ENCODE measurements around the gene CTSL.

The CTSL gene

DNA sequence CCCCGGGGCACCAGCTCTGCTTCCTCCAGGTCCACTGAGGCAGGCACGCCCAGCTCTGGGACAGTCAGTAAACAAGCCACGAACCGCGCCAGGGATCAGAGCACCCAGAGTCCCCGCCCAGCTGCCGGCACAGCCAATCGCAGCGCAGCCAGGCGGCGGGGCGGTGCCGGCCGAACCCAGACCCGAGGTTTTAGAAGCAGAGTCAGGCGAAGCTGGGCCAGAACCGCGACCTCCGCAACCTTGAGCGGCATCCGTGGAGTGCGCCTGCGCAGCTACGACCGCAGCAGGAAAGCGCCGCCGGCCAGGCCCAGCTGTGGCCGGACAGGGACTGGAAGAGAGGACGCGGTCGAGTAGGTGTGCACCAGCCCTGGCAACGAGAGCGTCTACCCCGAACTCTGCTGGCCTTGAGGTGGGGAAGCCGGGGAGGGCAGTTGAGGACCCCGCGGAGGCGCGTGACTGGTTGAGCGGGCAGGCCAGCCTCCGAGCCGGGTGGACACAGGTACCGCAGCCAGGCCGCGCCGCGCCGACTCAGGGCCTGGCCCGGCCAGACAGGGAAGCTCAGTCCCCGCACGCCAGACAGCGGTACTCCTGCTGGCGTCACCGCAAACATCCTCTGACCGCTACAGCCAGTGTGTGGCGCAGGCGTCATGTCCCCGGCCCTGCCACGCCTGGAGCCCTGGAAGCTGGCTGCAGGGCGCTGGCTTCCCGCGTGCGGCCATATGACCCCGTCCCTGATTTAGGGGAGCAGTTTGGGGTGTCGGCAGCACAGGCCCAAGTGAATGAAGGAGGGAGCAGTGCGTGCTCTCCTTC, at the start of gene CTSL:
CTSL (plus strand) TSS at position 220 of the 810 bp plus-strand sequence. CDS start 1,485 bp downstream, outside the sequence.
- no peaks in the 10 kb centered on the region for H3K9me3 Mint-ChIP-seq
- no peaks in the 10 kb centered on the region for H3K4me1 Mint-ChIP-seq
- H3K27ac Mint-ChIP-seq = no peak within 1 kb of the TSS
- peak; percentile 36 for ATAC-seq
- H3K4me3 Mint-ChIP-seq = peak within 1 kb of the TSS; percentile 59
- no peaks in the 10 kb centered on the region for H3K36me3 Mint-ChIP-seq
- no peak for DNase-seq (ENCODE audit: low spot score in 2 of 2)

DNA sequence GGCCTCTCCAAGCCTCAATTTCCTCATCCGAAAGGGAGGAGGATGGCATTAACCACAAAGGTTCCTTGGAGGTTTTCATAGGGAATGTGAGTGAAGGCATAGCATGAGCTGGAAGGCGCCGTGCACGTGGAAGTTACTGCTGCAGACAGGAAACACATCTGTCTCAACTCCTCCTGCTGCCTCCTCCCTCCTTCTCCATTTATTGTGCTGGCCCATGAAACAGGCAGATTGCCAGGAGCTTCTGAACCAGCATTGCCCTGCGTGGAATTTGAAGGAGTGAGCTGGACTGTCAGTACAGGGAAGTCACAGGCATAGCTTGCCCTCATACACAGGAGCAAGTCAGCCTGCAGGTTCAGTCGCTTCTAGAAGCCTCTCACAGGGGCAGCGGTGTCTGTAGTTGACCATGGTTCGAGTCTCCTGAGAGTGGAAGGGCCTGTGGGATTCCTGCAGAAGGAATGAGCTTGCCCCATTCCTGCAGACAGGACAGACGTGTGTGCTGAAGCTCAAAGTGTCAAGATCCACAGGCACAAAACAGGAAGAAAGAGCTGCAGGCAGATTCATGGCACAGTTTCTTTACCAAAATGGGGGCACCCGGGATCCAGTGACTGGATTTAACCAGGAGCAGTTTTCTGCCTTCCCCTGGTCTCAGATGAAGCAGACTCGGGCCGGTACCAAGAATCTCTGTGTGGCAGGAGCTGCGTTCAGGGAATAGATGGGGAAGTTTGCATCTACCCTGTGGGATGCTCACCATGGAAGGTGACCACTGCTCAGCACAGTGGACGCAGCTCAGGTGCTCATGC, 48.7 kb upstream of the CTSL start:
- H3K4me1 Mint-ChIP-seq = no peaks in the 10 kb centered on the region
- H3K36me3 Mint-ChIP-seq = no peaks in the 10 kb centered on the region
- DNase-seq (ENCODE audit: low spot score in 2 of 2) = no peak
- H3K9me3 Mint-ChIP-seq = no peaks in the 10 kb centered on the region
- H3K4me3 Mint-ChIP-seq = no peak overlapping the region
- no peak overlapping the region for H3K27ac Mint-ChIP-seq
- no peak for ATAC-seq

GRCh38 chr9:87677776-87678587, 47.9 kb upstream of the CTSL start:
- H3K9me3 Mint-ChIP-seq = no peaks in the 10 kb centered on the region
- H3K27ac Mint-ChIP-seq = no peak overlapping the region
- H3K36me3 Mint-ChIP-seq = no peaks in the 10 kb centered on the region
- H3K4me1 Mint-ChIP-seq = no peaks in the 10 kb centered on the region
- H3K4me3 Mint-ChIP-seq = no peak overlapping the region
- peak in 1 of 2 donors; percentile 2 for DNase-seq (ENCODE audit: low spot score in 2 of 2)
- ATAC-seq = no peak

DNA sequence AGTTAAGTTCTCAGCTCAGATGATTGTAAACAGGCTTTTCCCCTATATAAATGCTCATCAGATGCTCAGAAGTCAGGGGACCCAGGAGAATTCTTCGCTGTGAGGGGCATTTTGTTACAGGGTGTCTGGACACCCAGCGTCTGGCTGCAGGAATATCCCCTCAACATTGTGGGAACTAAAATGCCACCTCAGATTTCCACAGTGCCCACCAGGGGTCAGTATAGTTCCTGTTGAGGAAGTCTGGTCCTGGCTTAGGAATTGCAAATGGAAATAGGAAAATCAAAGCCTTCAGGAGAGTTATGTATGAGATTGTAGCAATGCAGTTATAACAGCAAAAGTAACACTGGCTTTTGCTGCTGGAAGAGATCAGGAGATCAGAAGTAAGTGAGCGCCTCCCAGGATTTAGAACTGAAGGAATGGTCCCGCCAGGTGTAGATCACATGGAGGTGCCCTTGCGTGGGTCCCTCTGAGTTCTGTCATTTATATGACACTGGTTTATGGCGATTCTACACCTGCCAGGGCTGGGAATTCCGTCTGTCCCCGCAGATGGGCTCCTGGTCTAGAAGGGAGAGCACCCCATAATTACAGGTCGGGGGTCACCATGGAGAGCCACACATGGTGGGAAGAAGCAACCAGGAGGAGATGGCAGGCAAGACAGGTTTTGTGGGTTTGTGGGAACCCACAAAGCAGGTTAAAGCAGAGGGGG, 47.1 kb upstream of the CTSL start:
- no peak overlapping the region for H3K27ac Mint-ChIP-seq
- DNase-seq (ENCODE audit: low spot score in 2 of 2) (peak in 1 of 2 donors; percentile 49), ATAC-seq (no peak)
- H3K4me1 Mint-ChIP-seq = no peaks in the 10 kb centered on the region
- H3K9me3 Mint-ChIP-seq = no peaks in the 10 kb centered on the region
- H3K36me3 Mint-ChIP-seq = no peaks in the 10 kb centered on the region
- H3K4me3 Mint-ChIP-seq = no peak overlapping the region

DNA sequence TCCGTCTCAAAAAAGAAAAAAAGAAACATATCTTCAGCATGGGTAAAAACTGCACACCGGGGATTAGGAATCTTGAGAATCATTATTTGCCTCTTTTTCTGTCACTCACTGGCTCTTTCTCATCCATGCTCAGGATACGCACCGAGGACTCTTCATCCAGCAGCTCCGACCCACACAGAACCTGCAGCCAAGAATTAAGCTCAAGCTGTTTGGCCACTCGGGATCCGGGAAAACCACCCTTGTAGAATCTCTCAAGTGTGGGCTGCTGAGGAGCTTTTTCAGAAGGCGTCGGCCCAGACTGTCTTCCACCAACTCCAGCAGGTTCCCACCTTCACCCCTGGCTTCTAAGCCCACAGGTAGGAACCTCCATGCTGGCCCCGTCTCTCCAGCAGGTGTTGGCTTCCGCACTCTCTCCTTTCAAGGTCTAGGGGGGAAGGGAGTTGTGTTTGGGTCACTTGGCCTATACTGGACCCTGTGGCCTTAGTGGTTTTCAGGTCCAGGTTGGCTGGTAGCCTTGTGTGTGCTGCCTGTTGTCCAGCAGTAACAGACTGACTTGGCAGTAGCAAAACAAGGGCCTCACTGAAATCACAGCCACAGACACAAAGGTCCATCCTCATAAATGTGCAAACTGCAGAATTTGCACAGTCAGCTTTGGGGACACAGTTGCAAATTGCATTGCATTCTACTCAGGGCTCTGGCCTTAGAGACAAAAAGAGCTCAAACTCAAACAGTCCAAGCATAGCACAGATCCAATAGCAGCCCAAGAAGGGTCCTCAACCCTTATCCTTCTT, 44.5 kb upstream of the CTSL start:
- Mint-ChIP-seq H3K9me3 (no peaks in the 10 kb centered on the region), H3K4me1 (peaks cover 5% of the 10 kb centered on the region), H3K27ac (no peak overlapping the region), H3K4me3 (no peak overlapping the region), H3K36me3 (no peaks in the 10 kb centered on the region)
- ATAC-seq = no peak
- peak in 1 of 2 donors; percentile 25 for DNase-seq (ENCODE audit: low spot score in 2 of 2)

GRCh38 chr9:87682085-87682484, 43.8 kb upstream of the CTSL start:
- no peak overlapping the region for H3K27ac Mint-ChIP-seq
- ATAC-seq = no peak
- H3K4me1 Mint-ChIP-seq = peaks cover 5% of the 10 kb centered on the region
- H3K4me3 Mint-ChIP-seq = no peak overlapping the region
- H3K36me3 Mint-ChIP-seq = no peaks in the 10 kb centered on the region
- no peaks in the 10 kb centered on the region for H3K9me3 Mint-ChIP-seq
- peak in 1 of 2 donors; percentile 18 for DNase-seq (ENCODE audit: low spot score in 2 of 2)

GRCh38 chr9:87682618-87683017, 43.3 kb upstream of the CTSL start:
- H3K9me3 Mint-ChIP-seq = no peaks in the 10 kb centered on the region
- no peak for DNase-seq (ENCODE audit: low spot score in 2 of 2)
- H3K36me3 Mint-ChIP-seq = no peaks in the 10 kb centered on the region
- H3K4me3 Mint-ChIP-seq = no peak overlapping the region
- no peak overlapping the region for H3K27ac Mint-ChIP-seq
- no peak for ATAC-seq
- peaks cover 5% of the 10 kb centered on the region for H3K4me1 Mint-ChIP-seq

GRCh38 chr9:87683751-87684626, 41.9 kb upstream of the CTSL start:
- Mint-ChIP-seq H3K27ac (no peak overlapping the region), H3K4me3 (no peak overlapping the region), H3K9me3 (no peaks in the 10 kb centered on the region), H3K36me3 (no peaks in the 10 kb centered on the region), H3K4me1 (peaks cover 5% of the 10 kb centered on the region)
- DNase-seq (ENCODE audit: low spot score in 2 of 2) (peak in 1 of 2 donors; percentile 40), ATAC-seq (no peak)

DNA sequence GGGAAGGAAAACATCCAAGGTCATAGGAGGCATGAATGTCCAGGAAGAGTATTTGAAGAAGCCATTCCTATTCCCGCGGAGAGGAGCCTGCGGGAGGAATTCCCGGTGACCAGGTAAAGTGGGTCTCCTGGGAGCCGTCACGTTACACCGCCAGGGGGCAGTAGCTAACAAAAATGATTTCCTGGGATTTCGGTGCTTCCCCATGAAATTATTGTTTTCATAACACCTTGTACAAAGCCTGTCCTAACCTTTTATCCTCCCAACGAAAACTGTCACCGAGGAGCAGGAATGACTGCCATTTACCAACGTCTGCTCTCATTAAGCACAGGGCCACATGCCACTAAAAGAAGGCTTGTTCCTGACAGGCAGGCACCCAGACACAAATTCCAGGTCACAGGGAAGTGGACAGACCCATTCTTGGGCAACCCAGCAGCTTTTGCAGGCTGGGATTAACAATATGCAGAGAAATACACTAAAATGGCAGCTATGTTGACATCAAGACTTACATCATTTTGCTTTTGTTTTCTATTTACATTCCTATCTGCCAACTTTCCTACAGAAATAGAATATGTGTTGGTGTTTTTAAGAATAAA, 41.2 kb upstream of the CTSL start:
- Mint-ChIP-seq H3K4me3 (no peak overlapping the region), H3K36me3 (no peaks in the 10 kb centered on the region), H3K9me3 (no peaks in the 10 kb centered on the region), H3K4me1 (peaks cover 5% of the 10 kb centered on the region), H3K27ac (no peak overlapping the region)
- no peak for ATAC-seq
- peak in 1 of 2 donors; percentile 43 for DNase-seq (ENCODE audit: low spot score in 2 of 2)

- Mint-ChIP-seq H3K4me1 (peaks cover 5% of the 10 kb centered on the region), H3K4me3 (no peak overlapping the region), H3K27ac (no peak overlapping the region), H3K36me3 (no peaks in the 10 kb centered on the region), H3K9me3 (no peaks in the 10 kb centered on the region)
- ATAC-seq (no peak), DNase-seq (ENCODE audit: low spot score in 2 of 2) (peak in 1 of 2 donors; percentile 33)
These were observed 40.5 kb upstream of the CTSL start for GRCh38 chr9:87685441-87685840.

GRCh38 chr9:87685871-87686519, 39.9 kb upstream of the CTSL start:
- no peaks in the 10 kb centered on the region for H3K9me3 Mint-ChIP-seq
- DNase-seq (ENCODE audit: low spot score in 2 of 2) (peak in 1 of 2 donors; percentile 32), ATAC-seq (no peak)
- no peaks in the 10 kb centered on the region for H3K36me3 Mint-ChIP-seq
- no peak overlapping the region for H3K4me3 Mint-ChIP-seq
- peaks cover 5% of the 10 kb centered on the region for H3K4me1 Mint-ChIP-seq
- H3K27ac Mint-ChIP-seq = no peak overlapping the region

DNA sequence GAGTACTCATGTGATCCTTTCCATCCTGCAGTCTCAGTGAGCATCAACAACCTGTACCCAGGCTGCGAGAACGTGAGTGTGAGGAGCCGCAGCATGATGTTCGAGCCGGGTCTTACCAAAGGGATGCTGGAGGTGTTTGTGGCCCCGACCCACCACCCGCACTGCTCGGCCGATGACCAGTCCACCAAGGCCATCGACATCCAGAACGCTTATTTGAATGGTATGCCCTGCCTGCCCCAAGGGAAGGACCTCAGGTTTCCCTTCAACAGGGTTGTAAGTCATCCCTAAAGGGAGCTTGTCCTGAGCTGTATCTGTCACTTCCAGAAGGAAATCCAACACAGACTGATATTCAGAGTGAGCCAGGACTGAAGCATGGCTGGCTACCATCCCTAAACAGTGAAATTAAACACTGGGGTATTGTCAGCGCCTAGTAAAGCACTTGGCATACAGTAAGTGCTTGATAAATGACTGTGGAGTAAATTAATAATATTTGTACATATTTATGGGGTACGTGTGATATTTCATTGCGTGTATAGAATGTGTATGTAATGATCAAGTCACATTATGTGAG, 39.3 kb upstream of the CTSL start:
- Mint-ChIP-seq H3K36me3 (no peaks in the 10 kb centered on the region), H3K27ac (no peak overlapping the region)

More for the DNA sequence above, 39.3 kb upstream of the CTSL start:
- Mint-ChIP-seq H3K9me3 (no peaks in the 10 kb centered on the region), H3K4me3 (no peak overlapping the region), H3K4me1 (peaks cover 5% of the 10 kb centered on the region)
- ATAC-seq (no peak), DNase-seq (ENCODE audit: low spot score in 2 of 2) (peak in 1 of 2 donors; percentile 38)

All from stimulated activated effector memory CD8-positive, alpha-beta T cell treated with anti-CD3 and anti-CD28 coated beads, Interleukin-12 subunit alpha, Interleukin-12 subunit beta, amount 100 ng/mL, for 72 hours (primary cell).